AG10803 (cell line): ENCODE data around the gene CD1E.
"Not testable (repeated sequence)": the region's sequence is repeated elsewhere in the genome, so short reads cannot be mapped to it uniquely, and the experiment has no call there.

Experiments
- DNase-seq: peaks from one replicate; pipeline ENCODE4 v3.0.0; 2010; ENCODE audit warnings: low read depth
- H3K4me3 ChIP-seq: 2 replicates; pipeline ENCODE4 v1.5.1; 2011; ENCODE audit warnings: mild to moderate bottlenecking, low read length, control low read depth
- CTCF ChIP-seq: conservative IDR thresholded peaks from 2 replicates; pipeline ENCODE4 v1.5.1; 2011; ENCODE audit warnings: mild to moderate bottlenecking, low read length, control low read depth, inconsistent platforms

The CD1E gene

DNA sequence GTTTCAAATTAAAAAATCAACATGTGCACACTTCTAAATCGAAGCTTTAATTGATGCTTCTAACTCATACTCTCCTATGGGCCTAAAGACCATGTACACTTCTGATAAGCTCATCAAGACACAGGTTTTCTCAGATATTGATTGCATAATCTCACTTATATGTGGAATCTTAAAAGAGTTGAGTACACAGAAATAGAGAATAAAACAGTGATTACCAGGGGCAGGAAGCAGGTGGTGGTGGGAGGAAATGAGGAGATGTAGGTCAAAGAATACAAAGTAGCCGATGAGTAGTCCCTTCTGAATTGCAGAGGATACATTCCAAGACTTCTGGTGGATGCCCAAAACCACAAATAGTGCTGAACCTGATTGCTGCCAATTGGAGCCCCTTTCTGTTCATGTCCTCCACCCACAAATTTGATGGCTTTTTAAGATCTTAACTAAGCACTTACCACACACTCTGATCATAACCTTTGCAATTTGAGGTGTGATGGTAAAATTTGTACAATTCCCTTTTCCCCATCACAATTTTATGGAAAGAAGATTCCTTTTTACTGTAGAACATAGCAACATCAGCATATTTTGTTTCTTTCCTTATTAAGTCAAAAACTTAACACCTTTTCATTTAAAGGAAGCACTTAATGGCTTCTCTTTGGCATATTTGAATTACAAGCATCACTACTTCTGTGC lies 19.0 kb upstream of the CD1E start:
- no peak for TF ChIP-seq CTCF
- no peak for DNase-seq
- H3K4me3 ChIP-seq = no peak overlapping the region

DNA sequence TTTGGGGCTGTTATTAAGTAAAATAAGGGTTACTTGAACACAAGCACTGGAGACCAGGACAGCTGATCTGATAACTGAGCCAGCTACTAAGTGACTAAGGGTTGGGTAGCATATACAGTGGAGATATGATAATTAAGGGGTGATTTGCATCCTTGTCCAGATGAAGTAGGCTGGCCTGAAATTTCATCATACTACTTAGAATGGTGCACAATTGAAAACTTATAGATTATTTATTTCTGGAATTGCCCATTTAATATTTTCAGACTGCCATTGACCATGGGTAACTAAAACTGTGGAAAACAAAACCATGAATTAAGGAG lies 18.5 kb upstream of the CD1E start:
- H3K4me3 ChIP-seq = no peak overlapping the region
- no peak for DNase-seq

DNA sequence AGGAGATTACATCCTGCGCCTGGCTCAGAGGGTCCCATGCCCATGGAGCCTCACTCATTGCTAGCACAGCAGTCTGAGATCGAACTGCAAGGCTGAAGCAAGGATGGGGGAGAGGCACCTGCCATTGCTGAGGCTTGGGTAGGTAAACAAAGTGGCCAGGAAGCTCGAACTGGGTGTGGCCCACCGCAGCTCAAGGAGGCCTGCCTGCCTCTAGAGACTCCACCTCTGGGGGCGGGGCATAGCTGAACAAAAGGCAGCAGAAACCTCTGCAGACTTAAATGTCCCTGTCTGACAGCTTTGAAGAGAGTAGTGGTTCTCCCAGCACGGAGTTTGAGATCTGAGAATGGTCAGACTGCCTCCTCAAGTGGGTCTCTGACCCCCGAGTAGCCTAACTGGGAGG lies 17.3 kb upstream of the CD1E start:
- DNase-seq = not testable (repeated sequence)

More for the DNA sequence above, 18.5 kb upstream of the CD1E start:
- TF ChIP-seq CTCF = no peak

DNA sequence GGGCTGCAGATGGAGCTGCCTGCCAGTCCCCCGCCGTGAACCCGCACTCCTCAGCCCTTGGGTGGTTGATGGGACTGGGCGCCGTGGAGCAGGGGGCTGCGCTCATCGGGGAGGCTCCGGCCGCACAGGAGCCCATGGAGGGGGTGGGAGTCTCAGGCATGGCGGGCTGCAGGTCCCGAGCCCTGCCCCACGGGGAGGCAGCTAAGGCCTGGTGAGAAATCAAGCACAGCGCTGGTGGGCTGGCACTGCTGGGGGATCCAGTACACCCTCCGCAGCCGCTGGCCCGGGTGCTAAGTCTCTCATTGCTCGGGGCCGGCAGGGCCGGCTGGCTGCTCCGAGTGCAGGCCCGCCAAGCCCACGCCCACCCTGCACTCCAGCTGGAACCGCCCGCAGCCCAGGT lies 4.7 kb upstream of the CD1E start:
- DNase-seq, H3K4me3 ChIP-seq: not testable (repeated sequence)

More for the DNA sequence above, 17.3 kb upstream of the CD1E start:
- not testable (repeated sequence) for H3K4me3 ChIP-seq

GRCh38 chr1:158354255-158354654 lies 561 bp downstream of the CD1E start:
- DNase-seq = no peak
- no peak overlapping the region for H3K4me3 ChIP-seq
- TF ChIP-seq CTCF = no peak

- no peak for TF ChIP-seq CTCF
- no peak overlapping the region for H3K4me3 ChIP-seq
- DNase-seq = no peak
Observed at GRCh38 chr1:158355773-158356285, 2.1 kb downstream of the CD1E start.

DNA sequence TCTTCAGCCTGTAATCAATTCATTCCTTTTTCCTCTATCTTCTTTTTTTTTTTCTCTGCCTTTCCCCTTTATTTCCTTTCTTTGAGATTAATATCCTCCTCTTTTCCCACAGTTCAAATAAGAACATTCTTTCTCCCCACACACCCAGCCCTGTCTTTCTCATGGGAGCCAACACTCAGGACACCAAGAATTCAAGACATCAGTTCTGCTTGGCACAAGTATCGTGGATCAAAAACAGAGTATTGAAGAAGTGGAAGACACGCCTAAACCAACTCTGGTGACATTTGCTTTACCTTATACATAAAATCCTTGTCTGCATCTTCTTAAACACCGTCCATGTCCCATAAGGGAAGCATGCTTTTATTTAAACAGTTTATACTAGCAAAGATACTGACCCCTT lies 2.9 kb downstream of the CD1E start:
- H3K4me3 ChIP-seq = no peak overlapping the region
- no peak for DNase-seq
- no peak for TF ChIP-seq CTCF

GRCh38 chr1:158357441-158357840 lies 3.7 kb downstream of the CD1E start:
- no peak overlapping the region for H3K4me3 ChIP-seq
- no peak for TF ChIP-seq CTCF
- DNase-seq = no peak
